ENCODE measurements around the gene FNBP1.

Gene FNBP1

GRCh38 chr9:130049431-130050210 is 6.6 kb upstream of the FNBP1 start:
- no peak for DNase-seq (ENCODE audit: low read depth)
- no peak for TF ChIP-seq CTCF (IDR thresholded peaks at IDR 0.05; ENCODE audit: low read length, missing control alignments)
- no peak overlapping the region for H3K4me3 ChIP-seq (replicated peaks; ENCODE audit: low read depth, low read length)

- DNase-seq (ENCODE audit: low read depth) = no peak
- no peak overlapping the region for H3K4me3 ChIP-seq (replicated peaks; ENCODE audit: low read depth, low read length)
- TF ChIP-seq CTCF (IDR thresholded peaks at IDR 0.05; ENCODE audit: low read length, missing control alignments) = no peak
Observed at GRCh38 chr9:130045725-130046450, 2.9 kb upstream of the FNBP1 start.

GRCh38 chr9:130043654-130044623 is 950 bp upstream of the FNBP1 start:
- peak; percentile 69 for DNase-seq (ENCODE audit: low read depth)
- peak; percentile 11 for TF ChIP-seq CTCF (IDR thresholded peaks at IDR 0.05; ENCODE audit: low read length, missing control alignments)
- H3K4me3 ChIP-seq (replicated peaks; ENCODE audit: low read depth, low read length) = peak overlapping the region; percentile 90

- H3K4me3 ChIP-seq (replicated peaks; ENCODE audit: low read depth, low read length) = peak overlapping the region; percentile 90
- no peak for DNase-seq (ENCODE audit: low read depth)
- TF ChIP-seq CTCF (IDR thresholded peaks at IDR 0.05; ENCODE audit: low read length, missing control alignments) = no peak
Observed at GRCh38 chr9:130042406-130042884, 544 bp downstream of the FNBP1 start.

GRCh38 chr9:130041648-130042405 is 1.2 kb downstream of the FNBP1 start:
- DNase-seq (ENCODE audit: low read depth) = peak; percentile 32
- no peak for TF ChIP-seq CTCF (IDR thresholded peaks at IDR 0.05; ENCODE audit: low read length, missing control alignments)
- peak overlapping the region; percentile 90 for H3K4me3 ChIP-seq (replicated peaks; ENCODE audit: low read depth, low read length)
